AG10803 (cell line): ENCODE data around the gene ECT2.
"Not testable (repeated sequence)": the region's sequence is repeated elsewhere in the genome, so short reads cannot be mapped to it uniquely, and the experiment has no call there.

Experiments used
- DNase-seq: peaks from one replicate; pipeline ENCODE4 v3.0.0; 2010; ENCODE audit warnings: low read depth
- H3K4me3 ChIP-seq: 2 replicates; pipeline ENCODE4 v1.5.1; 2011; ENCODE audit warnings: mild to moderate bottlenecking, low read length, control low read depth
- CTCF ChIP-seq: conservative IDR thresholded peaks from 2 replicates; pipeline ENCODE4 v1.5.1; 2011; ENCODE audit warnings: mild to moderate bottlenecking, low read length, control low read depth, inconsistent platforms

ECT2 gene, protein sequence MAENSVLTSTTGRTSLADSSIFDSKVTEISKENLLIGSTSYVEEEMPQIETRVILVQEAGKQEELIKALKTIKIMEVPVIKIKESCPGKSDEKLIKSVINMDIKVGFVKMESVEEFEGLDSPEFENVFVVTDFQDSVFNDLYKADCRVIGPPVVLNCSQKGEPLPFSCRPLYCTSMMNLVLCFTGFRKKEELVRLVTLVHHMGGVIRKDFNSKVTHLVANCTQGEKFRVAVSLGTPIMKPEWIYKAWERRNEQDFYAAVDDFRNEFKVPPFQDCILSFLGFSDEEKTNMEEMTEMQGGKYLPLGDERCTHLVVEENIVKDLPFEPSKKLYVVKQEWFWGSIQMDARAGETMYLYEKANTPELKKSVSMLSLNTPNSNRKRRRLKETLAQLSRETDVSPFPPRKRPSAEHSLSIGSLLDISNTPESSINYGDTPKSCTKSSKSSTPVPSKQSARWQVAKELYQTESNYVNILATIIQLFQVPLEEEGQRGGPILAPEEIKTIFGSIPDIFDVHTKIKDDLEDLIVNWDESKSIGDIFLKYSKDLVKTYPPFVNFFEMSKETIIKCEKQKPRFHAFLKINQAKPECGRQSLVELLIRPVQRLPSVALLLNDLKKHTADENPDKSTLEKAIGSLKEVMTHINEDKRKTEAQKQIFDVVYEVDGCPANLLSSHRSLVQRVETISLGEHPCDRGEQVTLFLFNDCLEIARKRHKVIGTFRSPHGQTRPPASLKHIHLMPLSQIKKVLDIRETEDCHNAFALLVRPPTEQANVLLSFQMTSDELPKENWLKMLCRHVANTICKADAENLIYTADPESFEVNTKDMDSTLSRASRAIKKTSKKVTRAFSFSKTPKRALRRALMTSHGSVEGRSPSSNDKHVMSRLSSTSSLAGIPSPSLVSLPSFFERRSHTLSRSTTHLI

GRCh38 chr3:172750368-172751174, at the start of gene ECT2:
Gene ECT2, plus strand, starts transcription at chr3:172750726. Its CDS starts 3,805 bp downstream, at chr3:172754531.
- peak within 1 kb of the TSS; percentile 90 for H3K4me3 ChIP-seq
- TF ChIP-seq CTCF, result peak; percentile 84
- peak; percentile 100 for DNase-seq

DNA sequence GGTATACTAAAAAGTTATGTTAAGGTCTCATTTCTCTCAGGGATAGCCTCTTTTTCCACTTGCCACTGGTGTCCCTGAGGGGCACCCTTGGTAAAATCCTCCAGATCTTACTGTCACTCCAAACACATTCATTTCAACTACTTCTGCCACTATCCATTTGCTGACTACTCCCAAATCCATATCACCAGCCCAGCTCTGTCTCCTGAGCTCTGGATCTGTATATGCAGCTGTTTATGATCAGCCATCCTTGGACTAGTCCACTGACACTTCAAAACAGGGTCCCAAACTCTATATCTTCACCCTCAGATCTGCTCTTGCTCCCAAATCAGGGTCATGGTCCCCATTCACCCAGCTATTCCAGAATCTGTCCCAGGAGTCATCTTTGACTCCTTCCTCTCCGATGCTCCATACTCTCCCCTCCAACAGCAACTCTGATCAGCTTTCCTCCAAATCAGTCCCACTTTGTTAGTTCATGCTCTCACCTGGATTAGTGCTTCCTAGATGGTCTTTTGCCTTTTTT, 49.5 kb upstream of the ECT2 start:
- no peak for DNase-seq
- TF ChIP-seq CTCF, result no peak
- no peak overlapping the region for H3K4me3 ChIP-seq

DNA sequence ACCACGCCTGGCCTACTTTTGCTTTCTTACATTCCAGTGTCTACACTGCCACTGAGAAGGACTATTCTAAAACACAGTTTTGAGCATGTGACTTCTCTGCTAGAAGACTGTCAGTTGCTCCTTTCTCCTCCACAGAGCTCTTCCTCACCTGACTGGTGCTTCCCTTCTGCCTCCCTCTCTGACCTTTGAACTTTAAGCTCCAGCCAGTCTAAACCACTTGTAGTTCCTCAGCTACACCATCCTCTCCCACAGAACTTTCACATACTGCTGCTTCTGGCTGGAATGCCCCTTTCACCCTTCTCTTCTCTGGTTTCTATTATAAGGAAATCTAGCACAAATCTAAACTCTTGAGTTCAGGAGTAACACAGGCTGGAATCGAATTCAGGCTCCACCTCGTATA, 48.8 kb upstream of the ECT2 start:
- no peak for TF ChIP-seq CTCF
- no peak for DNase-seq
- no peak overlapping the region for H3K4me3 ChIP-seq

DNA sequence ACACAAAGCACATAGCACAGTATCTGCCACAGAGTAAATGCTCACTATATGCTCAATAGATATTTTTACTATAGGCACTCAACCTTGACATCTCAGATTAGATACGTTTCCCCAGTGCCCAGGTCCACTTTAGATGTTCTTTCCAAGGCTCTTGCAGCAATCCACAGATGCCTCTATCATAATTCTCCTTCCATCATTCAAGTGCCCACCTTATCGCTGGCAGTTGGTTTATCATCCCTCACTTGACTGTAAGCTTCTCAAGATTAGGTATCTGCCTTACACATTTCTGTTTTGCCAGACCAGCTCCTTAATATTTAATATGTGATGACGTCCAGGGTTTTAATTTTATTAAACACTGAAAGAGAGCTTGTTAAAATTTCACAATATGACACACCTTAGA, 48.3 kb upstream of the ECT2 start:
- no peak for TF ChIP-seq CTCF
- DNase-seq, result no peak
- no peak overlapping the region for H3K4me3 ChIP-seq

DNA sequence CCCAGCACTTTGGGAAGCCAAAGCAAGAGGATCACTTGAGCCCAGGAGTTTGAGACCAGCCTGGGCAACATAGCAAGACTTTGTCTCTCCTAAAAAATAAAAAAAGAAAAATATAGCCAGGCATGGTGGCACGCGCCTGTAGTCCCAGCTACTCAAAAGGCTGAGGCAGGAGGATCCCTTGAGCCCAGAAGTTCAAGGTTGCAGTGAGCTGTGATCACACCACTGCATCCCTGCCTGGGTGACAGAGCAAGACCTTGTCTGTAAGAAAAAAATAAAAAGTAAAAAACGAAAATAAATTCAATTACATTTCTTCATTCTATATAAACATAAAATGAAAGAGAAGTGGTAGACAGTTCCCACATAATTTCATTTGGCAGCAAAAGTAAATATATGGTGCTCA, 47.8 kb upstream of the ECT2 start:
- DNase-seq, H3K4me3 ChIP-seq: not testable (repeated sequence)

DNA sequence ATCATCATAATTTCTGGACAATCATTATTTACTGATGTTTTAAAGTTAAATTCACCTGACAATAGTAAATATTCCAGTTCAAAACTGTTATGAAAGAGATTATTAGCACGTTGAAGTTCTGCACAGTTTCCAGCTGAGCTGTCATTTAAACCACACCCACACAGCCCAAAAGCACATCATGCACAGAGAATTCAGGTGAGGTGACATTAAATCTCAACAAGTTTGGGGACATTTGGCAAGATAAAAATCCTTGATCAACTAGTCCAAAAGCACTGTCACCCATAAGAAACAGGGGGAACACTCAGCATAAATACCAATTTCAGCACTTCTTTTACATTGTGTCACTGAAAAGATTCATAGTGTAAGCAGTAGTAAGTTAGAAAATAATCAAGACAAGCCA, 46.5 kb upstream of the ECT2 start:
- no peak overlapping the region for H3K4me3 ChIP-seq
- TF ChIP-seq CTCF, result no peak
- no peak for DNase-seq

GRCh38 chr3:172705170-172705569, 45.4 kb upstream of the ECT2 start:
- DNase-seq, result no peak
- no peak for TF ChIP-seq CTCF
- no peak overlapping the region for H3K4me3 ChIP-seq
